Measurements from ENCODE around the gene B4GALNT1.

B4GALNT1 gene

GRCh38 chr12:57603324-57603723 is 29.7 kb downstream of the B4GALNT1 start:
- POLR2A ChIA-PET (ENCODE audit: low non-redundant PET) = no interaction called here
- DNase-seq (ENCODE audit: low spot score) = no peak
- TF ChIP-seq CTCF (conservative IDR thresholded peaks at IDR 0.05; ENCODE audit: low read depth) = no peak
- H3K27ac ChIP-seq = peak overlapping the region; percentile 45; the same call in 1 of the 2 replicates
- CTCF ChIA-PET = interaction anchor here (0.6 to 1.0 kb wide), 4 partner anchors 17 to 391 kb away, joined by 3 to 6 read pairs (median 4); no protein-coding TSS in a partner anchor

DNA sequence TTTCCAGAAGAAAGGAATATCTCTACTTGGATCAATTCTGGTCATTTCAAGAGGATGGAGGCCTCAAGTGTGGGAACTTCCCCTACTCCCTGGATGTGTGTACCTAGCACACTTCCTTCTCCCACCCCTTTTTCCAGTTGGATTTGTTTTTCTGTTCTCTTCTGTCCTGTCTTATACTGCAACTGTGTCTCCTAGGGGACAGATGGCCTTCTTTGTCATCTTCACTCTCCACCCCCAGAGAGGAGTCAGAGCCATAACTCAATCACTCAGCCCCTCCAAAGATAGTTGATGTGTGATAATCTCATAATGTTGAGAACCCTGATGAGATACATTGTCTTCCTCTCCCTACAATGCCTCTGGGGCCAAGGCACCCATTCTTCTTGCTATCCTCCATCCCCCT is 30.5 kb downstream of the B4GALNT1 start:
- ChIA-PET POLR2A (ENCODE audit: low non-redundant PET) (no interaction called here), CTCF (no interaction called here)
- H3K27ac ChIP-seq = no peak overlapping the region
- TF ChIP-seq CTCF (conservative IDR thresholded peaks at IDR 0.05; ENCODE audit: low read depth) = no peak
- no peak for DNase-seq (ENCODE audit: low spot score)

DNA sequence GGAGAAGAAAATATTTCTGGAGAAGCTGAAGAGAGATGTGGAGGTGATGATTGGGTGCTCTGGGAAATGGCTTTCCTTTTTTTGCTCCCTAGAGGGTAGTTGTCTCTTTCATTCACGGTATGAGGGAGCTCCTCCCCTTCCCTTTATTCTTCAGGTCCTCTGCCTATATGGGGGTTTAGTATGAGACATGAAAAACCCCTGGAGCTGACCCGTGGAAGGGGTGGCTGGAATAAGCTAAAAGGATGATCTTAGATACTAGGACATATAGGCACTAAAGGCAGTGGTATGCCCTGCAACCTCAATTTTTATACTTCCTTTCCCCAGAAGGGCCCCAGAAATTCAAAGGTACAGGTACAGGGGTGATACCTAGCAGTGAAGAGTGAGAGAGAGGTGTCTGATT is 32.6 kb downstream of the B4GALNT1 start:
- DNase-seq (ENCODE audit: low spot score) = no peak
- H3K27ac ChIP-seq = no peak overlapping the region
- TF ChIP-seq CTCF (conservative IDR thresholded peaks at IDR 0.05; ENCODE audit: low read depth) = no peak
- CTCF ChIA-PET = interaction anchor here (0.9 to 1.1 kb wide), 4 partner anchors 16 to 22 kb away, joined by 3 to 7 read pairs (median 4); no protein-coding TSS in a partner anchor
- POLR2A ChIA-PET (ENCODE audit: low non-redundant PET) = no interaction called here

GRCh38 chr12:57593187-57593586 is 39.8 kb downstream of the B4GALNT1 start:
- no peak overlapping the region for H3K27ac ChIP-seq
- DNase-seq (ENCODE audit: low spot score) = no peak
- ChIA-PET CTCF (interaction anchor here (1.9 to 3.3 kb wide), 2 partner anchors 10 to 39 kb away, joined by 13 to 26 read pairs; partner anchors contain the start of gene B4GALNT1), POLR2A (ENCODE audit: low non-redundant PET) (interaction anchor here (0.6 kb wide), 2 partner anchors 72 to 144 kb away, joined by 3 to 7 read pairs; no protein-coding TSS in a partner anchor)
- TF ChIP-seq CTCF (conservative IDR thresholded peaks at IDR 0.05; ENCODE audit: low read depth) = no peak

DNA sequence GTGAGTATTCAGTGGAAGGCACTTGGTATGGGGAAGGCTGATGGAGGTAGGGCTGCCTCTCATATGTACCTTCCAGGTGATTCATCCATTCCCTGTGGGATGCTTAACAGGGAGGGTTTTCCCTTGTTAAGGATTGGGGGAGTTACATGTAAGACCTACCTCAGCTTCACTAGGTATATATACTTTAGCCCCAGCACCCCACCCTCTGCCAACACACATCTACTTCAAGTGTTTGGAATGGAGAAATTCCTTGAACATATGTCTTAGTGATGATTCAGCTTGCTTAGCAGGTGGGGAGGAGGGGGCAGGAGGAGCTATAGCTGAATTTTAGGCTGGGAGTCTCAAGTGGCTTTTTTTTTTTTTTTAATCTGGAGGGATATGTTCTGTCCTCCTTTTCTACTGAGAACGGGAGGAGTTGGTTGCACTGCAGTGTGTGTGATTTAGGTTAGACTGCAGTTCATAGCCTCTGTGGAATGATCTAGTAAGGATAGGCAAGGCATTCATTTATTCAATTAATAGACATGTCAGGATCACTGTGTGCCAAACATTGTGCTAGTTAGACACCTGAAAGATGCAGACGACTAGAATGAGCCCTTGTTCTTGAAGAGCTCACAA is 40.3 kb downstream of the B4GALNT1 start:
- CTCF ChIA-PET = interaction anchor here (1.0 to 3.3 kb wide), 3 partner anchors 9 to 101 kb away, joined by 4 to 26 read pairs (median 13); partner anchors contain the start of genes B4GALNT1 and OS9
- POLR2A ChIA-PET (ENCODE audit: low non-redundant PET) = interaction anchor here (0.6 kb wide), 1 partner anchor 144 kb away, joined by 3 read pairs; no protein-coding TSS in a partner anchor
- TF ChIP-seq CTCF (conservative IDR thresholded peaks at IDR 0.05; ENCODE audit: low read depth) = no peak
- no peak overlapping the region for H3K27ac ChIP-seq
- peak; percentile 51 for DNase-seq (ENCODE audit: low spot score)

- H3K27ac ChIP-seq = peak overlapping the region; percentile 65
- TF ChIP-seq CTCF (conservative IDR thresholded peaks at IDR 0.05; ENCODE audit: low read depth) = no peak
- no peak for DNase-seq (ENCODE audit: low spot score)
- POLR2A ChIA-PET (ENCODE audit: low non-redundant PET) = interaction anchor here (0.5 kb wide), 1 partner anchor 111 kb away, joined by 3 read pairs; no protein-coding TSS in a partner anchor
- CTCF ChIA-PET = interaction anchor here (0.8 to 3.3 kb wide), 7 partner anchors 8 to 116 kb away, joined by 3 to 26 read pairs (median 4); partner anchors contain the start of genes B4GALNT1 and OS9
Observed at GRCh38 chr12:57591782-57592325, 41.1 kb downstream of the B4GALNT1 start.
